Activated CD4-positive, alpha-beta T cell treated with anti-CD3 and anti-CD28 coated beads for 24 hours (primary cell): Measurements from ENCODE around the gene EEPD1.
"Not testable (repeated sequence)": the region's sequence is repeated elsewhere in the genome, so short reads cannot be mapped to it uniquely, and the experiment has no call there.

ENCODE experiments used
- DNase-seq, 2 donors: peaks; one replicate each; pipeline ENCODE4 v3.0.0-alpha.2; 2020; ENCODE audit warnings: low read depth in 2 of 2

Gene EEPD1

GRCh38 chr7:36128448-36129047 is 24.5 kb upstream of the EEPD1 start:
- no peak for DNase-seq

- DNase-seq, result no peak
These were observed 24.0 kb upstream of the EEPD1 start for GRCh38 chr7:36129048-36129534.

GRCh38 chr7:36130236-36130945 is 22.7 kb upstream of the EEPD1 start:
- no peak for DNase-seq

- no peak for DNase-seq
These were observed 22.0 kb upstream of the EEPD1 start for GRCh38 chr7:36131026-36131425.

GRCh38 chr7:36131499-36131898 is 21.6 kb upstream of the EEPD1 start:
- DNase-seq, result no peak

- no peak for DNase-seq
These were observed 21.0 kb upstream of the EEPD1 start for GRCh38 chr7:36132012-36132411.

- DNase-seq, result no peak
These were observed 17.4 kb upstream of the EEPD1 start for GRCh38 chr7:36135700-36136099.

GRCh38 chr7:36137258-36137657 is 15.8 kb upstream of the EEPD1 start:
- no peak for DNase-seq

- no peak for DNase-seq
These were observed 15.3 kb upstream of the EEPD1 start for GRCh38 chr7:36137754-36138153.

- no peak for DNase-seq
These were observed 14.8 kb upstream of the EEPD1 start for GRCh38 chr7:36138209-36138608.

- no peak for DNase-seq
These were observed 11.7 kb upstream of the EEPD1 start for GRCh38 chr7:36141351-36141750.

GRCh38 chr7:36141850-36142249 is 11.2 kb upstream of the EEPD1 start:
- no peak for DNase-seq

- no peak for DNase-seq
These were observed 8.9 kb upstream of the EEPD1 start for GRCh38 chr7:36144189-36144588.

GRCh38 chr7:36145686-36146085 is 7.4 kb upstream of the EEPD1 start:
- no peak for DNase-seq

- no peak for DNase-seq
These were observed 5.7 kb upstream of the EEPD1 start for GRCh38 chr7:36147361-36147760.

- DNase-seq, result no peak
These were observed 4.5 kb upstream of the EEPD1 start for GRCh38 chr7:36148422-36149065.

GRCh38 chr7:36149240-36149639 is 3.8 kb upstream of the EEPD1 start:
- not testable (repeated sequence) for DNase-seq

- no peak for DNase-seq
These were observed 3.2 kb upstream of the EEPD1 start for GRCh38 chr7:36149694-36150452.

- no peak for DNase-seq
These were observed 916 bp upstream of the EEPD1 start for GRCh38 chr7:36151921-36152755.

- DNase-seq, result no peak
These were observed 580 bp downstream of the EEPD1 start for GRCh38 chr7:36153571-36154097.
